ENCODE results near the gene PIK3R5. TPM values are rescaled to one million over a fixed set of nuclear protein-coding genes. Genes with fewer than 3 reads are reported as not detected.
A peak's percentile ranks its signal among the peaks of the same experiment; 100 is the strongest.

PIK3R5 gene
- polyA plus RNA-seq, 1 experiment = 0.02 TPM

GRCh38 chr17:9002606-9003354 is 37.3 kb upstream of the PIK3R5 start:
- CTCF ChIA-PET = interaction anchor here (0.6 to 1.7 kb wide), 4 partner anchors 114 to 548 kb away, joined by 3 to 5 read pairs (median 3); no protein-coding TSS in a partner anchor
- Histone ChIP-seq H3K27me3 (ENCODE audit: control insufficient read depth, insufficient read depth, low read length) (peaks cover 11% of the 10 kb centered on the region), H3K4me3 (ENCODE audit: low read depth, low read length) (no peak overlapping the region), H3K36me3 (ENCODE audit: control insufficient read depth, insufficient read depth, low read length) (no peaks in the 10 kb centered on the region)
- POLR2A ChIA-PET = no interaction called here
- no peak for DNase-seq (ENCODE audit: low read depth)
- TF ChIP-seq CTCF (IDR thresholded peaks at IDR 0.05; ENCODE audit: insufficient read depth, low read depth, low read length) = no peak

GRCh38 chr17:9002227-9002605 is 36.7 kb upstream of the PIK3R5 start:
- ChIA-PET CTCF (interaction anchor here (0.6 to 1.7 kb wide), 4 partner anchors 11 to 548 kb away, joined by 3 to 5 read pairs (median 4); no protein-coding TSS in a partner anchor), POLR2A (no interaction called here)
- no peak for DNase-seq (ENCODE audit: low read depth)
- H3K27me3 ChIP-seq (ENCODE audit: control insufficient read depth, insufficient read depth, low read length) = peaks cover 11% of the 10 kb centered on the region
- no peak overlapping the region for H3K4me3 ChIP-seq (ENCODE audit: low read depth, low read length)
- no peak for TF ChIP-seq CTCF (IDR thresholded peaks at IDR 0.05; ENCODE audit: insufficient read depth, low read depth, low read length)
- no peaks in the 10 kb centered on the region for H3K36me3 ChIP-seq (ENCODE audit: control insufficient read depth, insufficient read depth, low read length)

GRCh38 chr17:9001559-9001958 is 36.1 kb upstream of the PIK3R5 start:
- TF ChIP-seq CTCF (IDR thresholded peaks at IDR 0.05; ENCODE audit: insufficient read depth, low read depth, low read length) = no peak
- DNase-seq (ENCODE audit: low read depth) = no peak
- Histone ChIP-seq H3K36me3 (ENCODE audit: control insufficient read depth, insufficient read depth, low read length) (no peaks in the 10 kb centered on the region), H3K27me3 (ENCODE audit: control insufficient read depth, insufficient read depth, low read length) (peaks cover 11% of the 10 kb centered on the region), H3K4me3 (ENCODE audit: low read depth, low read length) (no peak overlapping the region)
- CTCF ChIA-PET = interaction anchor here (1.5 to 1.7 kb wide), 2 partner anchors 11 to 113 kb away, joined by 4 to 5 read pairs; no protein-coding TSS in a partner anchor
- POLR2A ChIA-PET = no interaction called here

- ChIA-PET CTCF (interaction anchor here (0.5 to 5.2 kb wide), 25 partner anchors 9 to 556 kb away, joined by 3 to 80 read pairs (median 4); partner anchors contain the start of gene NTN1), POLR2A (no interaction called here)
- no peak overlapping the region for H3K4me3 ChIP-seq (ENCODE audit: low read depth, low read length)
- H3K27me3 ChIP-seq (ENCODE audit: control insufficient read depth, insufficient read depth, low read length) = peaks cover 4% of the 10 kb centered on the region
- DNase-seq (ENCODE audit: low read depth) = no peak
- no peaks in the 10 kb centered on the region for H3K36me3 ChIP-seq (ENCODE audit: control insufficient read depth, insufficient read depth, low read length)
- peak; percentile 89 for TF ChIP-seq CTCF (IDR thresholded peaks at IDR 0.05; ENCODE audit: insufficient read depth, low read depth, low read length)
Observed at GRCh38 chr17:8997994-8998628, 32.6 kb upstream of the PIK3R5 start.

GRCh38 chr17:8995711-8996110 is 30.2 kb upstream of the PIK3R5 start:
- Histone ChIP-seq H3K4me3 (ENCODE audit: low read depth, low read length) (no peak overlapping the region), H3K36me3 (ENCODE audit: control insufficient read depth, insufficient read depth, low read length) (no peaks in the 10 kb centered on the region), H3K27me3 (ENCODE audit: control insufficient read depth, insufficient read depth, low read length) (no peaks in the 10 kb centered on the region; the same call in 1 of the 2 replicates)
- no peak for TF ChIP-seq CTCF (IDR thresholded peaks at IDR 0.05; ENCODE audit: insufficient read depth, low read depth, low read length)
- no peak for DNase-seq (ENCODE audit: low read depth)
- POLR2A ChIA-PET = no interaction called here
- CTCF ChIA-PET = interaction anchor here (1.0 to 5.2 kb wide), 7 partner anchors 9 to 535 kb away, joined by 3 to 80 read pairs (median 7); no protein-coding TSS in a partner anchor
